Left ventricle myocardium inferior (tissue), 1 donor: ENCODE results near the gene BMS1. TPM values are rescaled to one million over a fixed set of nuclear protein-coding genes. Genes with fewer than 3 reads are reported as not detected.

ENCODE experiments used
- DNase-seq: peaks from one replicate; pipeline ENCODE4 v3.0.0-alpha.2; 2020
- H3K27ac ChIP-seq: fragments of 200-600 bp; replicated peaks from 2 replicates; pipeline ENCODE4 v1.8.0; 2021
- H3K27me3 ChIP-seq: fragments of 200-600 bp; 2 replicates; pipeline ENCODE4 v1.8.0; 2021; ENCODE audit warnings: low read depth
- H3K36me3 ChIP-seq: fragments of 200-600 bp; 2 replicates; pipeline ENCODE4 v1.8.0; 2021
- H3K4me1 ChIP-seq: fragments of 200-600 bp; 2 replicates; pipeline ENCODE4 v1.8.0; 2021
- H3K4me3 ChIP-seq: fragments of 200-600 bp; 2 replicates; pipeline ENCODE4 v1.8.0; 2021; ENCODE audit warnings: mild to moderate bottlenecking, moderate library complexity
- H3K9me3 ChIP-seq: fragments of 200-600 bp; replicated peaks from 2 replicates; pipeline ENCODE4 v1.8.0; 2021
- intact Hi-C: fragments of 100-400 bp; cut with micrococcal nuclease; formaldehyde crosslinking; loops from one replicate; pipeline ENCODE4 v1.11.0; 2022
- total RNA-seq: library from RNA; stranded (reverse); fragmentation: NEBNext Ultra II Directional; extraction: Animal tissue kit (Norgen Biotek cat#: 25700); gene quantifications from one replicate; pipeline ENCODE4 v1.2.1, GENCODE V29; 2021
- TF ChIP-seq, protein P1 (sequence below): fragments of 200-600 bp; IDR thresholded peaks from 2 replicates; pipeline ENCODE4 v1.8.0; 2021; ENCODE audit warnings: antibody characterized with exemption, mild to moderate bottlenecking, borderline replicate concordance
- donor health status: DM: no; HTN: yes; CAD: no; lungs with severe emphysema.

BMS1 gene
- total RNA-seq, 1 donor from 2014 or later = 14.6 TPM

GRCh38 chr10:42780456-42780855, 2.1 kb upstream of the BMS1 start:
- H3K36me3 ChIP-seq = peaks cover 13% of the 10 kb centered on the region
- peaks cover 27% of the 10 kb centered on the region for H3K27me3 ChIP-seq
- intact Hi-C loops = no loop called here

GRCh38 chr10:42781893-42782445, 626 bp upstream of the BMS1 start:
- intact Hi-C loops = no loop called here
- Histone ChIP-seq H3K4me1 (peaks cover 27% of the 10 kb centered on the region), H3K27ac (peak overlapping the region; percentile 97), H3K36me3 (peaks cover 27% of the 10 kb centered on the region), H3K9me3 (no peaks in the 10 kb centered on the region), H3K27me3 (peaks cover 15% of the 10 kb centered on the region), H3K4me3 (peak overlapping the region; percentile 79)
- TF ChIP-seq, protein P1, sequence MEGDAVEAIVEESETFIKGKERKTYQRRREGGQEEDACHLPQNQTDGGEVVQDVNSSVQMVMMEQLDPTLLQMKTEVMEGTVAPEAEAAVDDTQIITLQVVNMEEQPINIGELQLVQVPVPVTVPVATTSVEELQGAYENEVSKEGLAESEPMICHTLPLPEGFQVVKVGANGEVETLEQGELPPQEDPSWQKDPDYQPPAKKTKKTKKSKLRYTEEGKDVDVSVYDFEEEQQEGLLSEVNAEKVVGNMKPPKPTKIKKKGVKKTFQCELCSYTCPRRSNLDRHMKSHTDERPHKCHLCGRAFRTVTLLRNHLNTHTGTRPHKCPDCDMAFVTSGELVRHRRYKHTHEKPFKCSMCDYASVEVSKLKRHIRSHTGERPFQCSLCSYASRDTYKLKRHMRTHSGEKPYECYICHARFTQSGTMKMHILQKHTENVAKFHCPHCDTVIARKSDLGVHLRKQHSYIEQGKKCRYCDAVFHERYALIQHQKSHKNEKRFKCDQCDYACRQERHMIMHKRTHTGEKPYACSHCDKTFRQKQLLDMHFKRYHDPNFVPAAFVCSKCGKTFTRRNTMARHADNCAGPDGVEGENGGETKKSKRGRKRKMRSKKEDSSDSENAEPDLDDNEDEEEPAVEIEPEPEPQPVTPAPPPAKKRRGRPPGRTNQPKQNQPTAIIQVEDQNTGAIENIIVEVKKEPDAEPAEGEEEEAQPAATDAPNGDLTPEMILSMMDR = no peak
- no peak for DNase-seq

More at GRCh38 chr10:42780456-42780855, 2.1 kb upstream of the BMS1 start:
- Histone ChIP-seq H3K9me3 (no peaks in the 10 kb centered on the region), H3K4me3 (no peak overlapping the region), H3K4me1 (peaks cover 27% of the 10 kb centered on the region), H3K27ac (no peak overlapping the region)
- TF ChIP-seq, protein P1 = no peak
- DNase-seq = no peak

- Histone ChIP-seq H3K36me3 (peaks cover 38% of the 10 kb centered on the region), H3K27me3 (peaks cover 3% of the 10 kb centered on the region), H3K27ac (peak overlapping the region; percentile 97), H3K4me1 (peaks cover 27% of the 10 kb centered on the region), H3K4me3 (peak overlapping the region; percentile 79), H3K9me3 (no peaks in the 10 kb centered on the region)
- intact Hi-C loops = no loop called here
- TF ChIP-seq, protein P1 = no peak
- no peak for DNase-seq
Measured at GRCh38 chr10:42783181-42783549, 570 bp downstream of the BMS1 start.

GRCh38 chr10:42785759-42786158, 3.2 kb downstream of the BMS1 start:
- no peak overlapping the region for H3K27ac ChIP-seq
- TF ChIP-seq, protein P1 = no peak
- H3K36me3 ChIP-seq = peaks cover 64% of the 10 kb centered on the region
- no peak for DNase-seq
- H3K4me3 ChIP-seq = no peak overlapping the region
- intact Hi-C loops = no loop called here
- peaks cover 27% of the 10 kb centered on the region for H3K4me1 ChIP-seq
- no peaks in the 10 kb centered on the region for H3K27me3 ChIP-seq
- no peaks in the 10 kb centered on the region for H3K9me3 ChIP-seq

- peaks cover 95% of the 10 kb centered on the region for H3K36me3 ChIP-seq
- H3K9me3 ChIP-seq = no peaks in the 10 kb centered on the region
- TF ChIP-seq, protein P1 = no peak
- H3K4me1 ChIP-seq = no peaks in the 10 kb centered on the region
- no peak for DNase-seq
- no peaks in the 10 kb centered on the region for H3K27me3 ChIP-seq
- no peak overlapping the region for H3K4me3 ChIP-seq
- no peak overlapping the region for H3K27ac ChIP-seq
- intact Hi-C loops = no loop called here
Measured at GRCh38 chr10:42790835-42791234, 8.2 kb downstream of the BMS1 start.
